ENCODE measurements around the gene ISOC1. TPM values are rescaled to one million over a fixed set of nuclear protein-coding genes. Genes with fewer than 3 reads are reported as not detected.
A peak's percentile ranks its signal among the peaks of the same experiment; 100 is the strongest.

ISOC1 gene
- total RNA-seq (2014; rRNA removed; shearing (Covaris generic)) = 32.0 and 40.8 TPM in 2 replicates

DNA sequence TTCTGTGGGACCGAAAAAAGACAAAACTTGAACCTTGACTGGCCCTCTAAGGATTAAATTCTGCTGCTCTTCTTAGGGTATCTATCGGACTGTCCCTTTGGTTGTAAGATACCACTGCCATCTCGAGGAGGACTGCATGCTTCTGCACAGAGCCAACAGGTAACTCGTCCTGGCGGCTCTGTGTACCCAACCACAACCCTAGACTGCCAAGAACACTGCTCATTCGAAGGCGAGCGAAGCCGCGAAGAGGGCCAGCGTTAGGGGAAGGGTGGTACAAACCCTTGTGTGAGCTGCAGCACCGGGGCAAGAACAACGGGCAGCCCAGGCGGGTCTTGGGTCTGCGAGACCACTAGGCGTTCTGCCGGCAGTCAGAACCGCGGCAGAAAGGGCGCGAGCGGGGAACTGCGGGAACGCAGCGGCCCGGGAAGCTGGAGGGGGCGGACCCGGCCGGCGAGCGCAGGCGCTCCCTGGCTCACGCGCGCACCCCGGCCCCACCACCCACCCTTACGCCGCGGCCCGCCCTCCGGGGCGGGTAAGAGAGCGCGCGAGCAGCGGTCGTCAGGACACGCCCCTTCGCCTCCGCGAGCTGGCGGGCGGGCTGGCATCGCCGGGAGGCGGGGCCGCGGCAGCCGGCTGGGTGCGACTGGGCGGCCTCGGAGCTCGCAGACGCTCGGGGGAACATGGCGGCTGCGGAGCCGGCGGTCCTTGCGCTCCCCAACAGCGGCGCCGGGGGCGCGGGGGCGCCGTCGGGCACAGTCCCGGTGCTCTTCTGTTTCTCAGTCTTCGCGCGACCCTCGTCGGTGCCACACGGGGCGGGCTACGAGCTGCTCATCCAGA lies at the start of gene ISOC1:
ISOC1 (plus strand) TSS at position 663 of the 837 bp plus-strand sequence; CDS start at position 681, 18 bp downstream.
- peak; percentile 76 for DNase-seq (ENCODE audit: low spot score)

DNA sequence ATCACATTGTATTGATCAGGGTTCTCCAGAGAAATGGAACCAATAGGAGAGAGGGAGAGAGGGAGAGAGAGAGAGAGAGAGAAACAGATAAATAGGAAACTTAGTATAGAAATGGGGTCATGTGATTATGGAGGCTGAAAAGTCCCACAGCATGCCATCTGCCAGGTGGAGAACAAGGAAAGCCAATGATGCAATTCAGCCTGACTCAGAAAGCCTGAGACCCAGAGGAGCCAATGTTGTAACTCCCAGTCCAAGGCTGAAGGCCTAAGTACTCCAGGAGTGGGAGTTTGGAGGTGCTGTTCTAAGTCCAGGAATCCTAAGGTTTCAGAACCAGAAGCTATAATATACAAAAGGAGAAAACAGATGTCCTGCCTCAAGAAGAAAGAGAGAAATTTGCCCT lies 48.4 kb upstream of the ISOC1 start:
- no peak for DNase-seq (ENCODE audit: low spot score)

DNA sequence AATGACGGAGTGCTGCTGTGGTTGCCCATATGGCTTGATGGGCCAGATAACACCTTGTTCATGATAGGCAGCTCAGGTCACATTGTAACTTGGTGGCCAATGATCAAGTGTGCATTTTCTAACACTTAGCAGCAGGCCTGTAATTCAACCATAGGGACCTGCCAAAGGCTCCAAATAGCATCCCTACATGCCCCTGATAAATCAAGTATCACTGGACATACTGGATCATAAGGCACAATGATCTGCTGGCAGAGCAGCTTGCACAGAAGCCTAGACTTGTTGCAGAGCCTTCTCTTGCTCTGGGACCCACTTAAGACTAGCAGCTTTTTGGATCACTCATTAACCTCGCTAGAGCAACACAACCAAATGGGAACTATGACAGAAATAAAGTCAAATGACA lies 46.0 kb upstream of the ISOC1 start:
- DNase-seq (ENCODE audit: low spot score) = no peak

DNA sequence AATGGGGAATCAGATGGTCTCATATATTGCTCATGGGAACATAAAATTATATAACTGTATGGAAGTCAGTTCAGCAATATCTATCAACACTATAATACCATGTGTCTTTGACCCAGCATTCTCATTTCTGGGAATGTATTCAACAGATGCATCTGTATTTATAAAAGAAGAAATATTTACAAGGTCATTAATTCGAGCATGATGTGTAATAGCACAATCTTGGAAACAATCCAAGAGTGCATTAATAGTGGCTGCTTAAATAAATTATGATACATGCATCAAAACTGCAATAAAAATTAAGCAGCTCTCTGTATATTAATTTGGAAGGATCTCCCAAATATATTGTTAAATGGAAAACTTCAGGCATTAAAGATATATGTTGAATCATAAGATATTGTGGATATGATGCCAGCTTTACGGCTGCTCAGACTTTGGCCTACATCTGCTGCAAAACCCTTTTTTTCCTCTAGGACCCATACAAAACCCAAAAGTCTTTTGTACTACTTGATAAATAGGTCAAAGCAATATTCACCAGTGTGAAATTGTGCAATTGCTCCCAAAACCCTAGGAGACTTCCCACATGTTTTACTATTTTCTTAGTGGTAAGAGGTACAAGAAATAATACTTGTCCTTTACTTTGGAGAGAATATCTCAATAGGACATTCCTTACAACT lies 45.3 kb upstream of the ISOC1 start:
- no peak for DNase-seq (ENCODE audit: low spot score)

DNA sequence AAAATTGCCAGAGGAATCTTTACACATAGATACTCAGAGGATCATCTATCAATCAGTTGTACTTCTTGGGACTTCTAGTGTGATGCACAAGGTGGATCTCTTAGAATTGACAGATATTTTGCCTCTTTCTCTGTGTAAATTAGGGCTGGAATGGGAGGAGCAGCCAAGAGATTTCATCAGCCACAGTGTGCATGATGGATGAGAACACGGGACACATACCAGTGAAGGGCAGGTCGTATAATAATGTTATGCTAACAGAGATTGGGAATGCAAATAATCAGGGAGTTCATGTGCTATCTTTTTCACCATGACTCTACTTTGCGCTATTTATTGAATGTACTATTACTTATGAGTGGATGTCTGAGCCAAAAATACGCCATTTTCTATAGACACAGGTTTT lies 43.3 kb upstream of the ISOC1 start:
- no peak for DNase-seq (ENCODE audit: low spot score)

DNA sequence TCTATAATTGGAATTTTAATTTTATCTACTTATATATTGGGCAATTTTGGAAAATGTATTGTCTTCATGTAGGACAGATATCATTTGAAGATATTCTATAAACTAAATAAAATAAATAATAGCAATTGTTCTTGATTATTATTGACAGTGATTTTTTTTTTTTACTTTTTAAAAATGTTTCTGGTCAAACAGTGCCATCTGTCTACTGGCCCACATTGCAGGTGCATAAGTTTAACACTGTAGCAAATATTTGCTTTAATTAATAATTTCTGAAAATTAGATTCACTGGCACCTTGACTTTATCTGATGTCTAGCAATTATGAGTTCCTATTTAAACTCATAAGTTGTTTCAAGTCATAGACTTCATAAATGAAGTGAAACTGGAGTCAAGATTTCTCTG lies 41.1 kb upstream of the ISOC1 start:
- DNase-seq (ENCODE audit: low spot score) = no peak

DNA sequence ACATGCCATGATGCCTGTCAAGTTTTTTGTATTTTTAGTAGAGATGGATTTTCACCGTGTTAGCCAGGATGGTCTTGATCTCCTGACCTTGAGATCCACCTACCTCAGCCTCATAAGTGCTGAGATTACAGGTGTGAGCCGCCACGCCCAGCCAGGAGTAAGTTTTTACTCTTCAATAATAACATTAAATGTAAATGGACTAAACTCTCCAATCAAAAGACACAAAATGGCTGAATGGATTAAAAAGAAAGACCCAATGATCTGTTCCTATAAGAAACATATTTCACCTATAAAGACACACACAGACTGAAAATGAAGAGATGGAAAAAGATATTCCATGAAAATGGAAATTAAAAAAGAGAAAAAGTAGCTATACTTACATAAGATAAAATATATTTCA lies 37.2 kb upstream of the ISOC1 start:
- no peak for DNase-seq (ENCODE audit: low spot score)

DNA sequence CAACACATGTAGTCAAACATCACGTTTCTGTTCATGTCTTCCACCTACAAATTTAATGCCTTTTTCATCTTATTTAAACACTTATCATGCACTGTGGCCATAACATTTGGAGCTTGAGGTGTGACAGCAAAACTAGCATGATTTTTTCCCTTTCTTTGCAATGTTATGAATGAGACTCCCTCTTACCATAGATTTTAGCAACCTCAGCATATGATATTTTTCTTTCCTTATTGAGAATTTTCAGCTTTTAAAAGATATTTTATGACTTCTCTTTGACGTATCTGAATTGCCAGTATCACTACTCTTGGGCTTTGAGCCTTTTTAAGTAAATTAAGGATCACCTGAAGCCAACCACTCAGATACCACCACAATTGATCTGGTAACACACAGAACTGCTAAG lies 32.7 kb upstream of the ISOC1 start:
- no peak for DNase-seq (ENCODE audit: low spot score)

DNA sequence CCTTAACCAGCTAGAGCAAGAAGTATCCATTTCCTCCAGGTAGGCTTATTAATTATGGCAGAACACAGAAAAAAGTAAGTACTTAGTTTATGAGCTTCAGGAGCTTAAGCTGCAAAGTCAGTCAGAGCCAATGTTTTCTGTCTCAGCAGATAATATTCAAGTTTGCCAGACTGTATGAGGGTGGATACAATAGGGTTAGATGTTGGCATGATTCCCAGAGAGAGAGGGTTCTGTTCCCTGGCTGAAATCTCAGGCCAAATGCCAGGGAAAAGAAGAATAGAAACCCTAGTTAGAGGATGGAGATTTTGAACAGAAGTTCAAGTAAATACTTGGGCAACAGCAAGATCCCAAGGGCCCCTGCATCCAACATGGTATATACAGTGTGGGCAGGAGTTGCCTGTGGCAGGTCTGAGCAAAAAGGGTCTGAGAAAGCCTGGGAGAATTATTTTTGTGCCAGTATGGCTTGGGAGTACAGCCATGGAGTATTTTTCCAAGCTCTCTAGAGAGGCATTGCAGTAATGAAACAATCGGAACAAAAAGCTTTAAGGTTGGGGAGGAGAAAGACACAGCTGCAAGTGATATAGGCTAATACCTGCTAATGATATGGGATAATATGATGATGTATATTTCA lies 31.0 kb upstream of the ISOC1 start:
- no peak for DNase-seq (ENCODE audit: low spot score)

DNA sequence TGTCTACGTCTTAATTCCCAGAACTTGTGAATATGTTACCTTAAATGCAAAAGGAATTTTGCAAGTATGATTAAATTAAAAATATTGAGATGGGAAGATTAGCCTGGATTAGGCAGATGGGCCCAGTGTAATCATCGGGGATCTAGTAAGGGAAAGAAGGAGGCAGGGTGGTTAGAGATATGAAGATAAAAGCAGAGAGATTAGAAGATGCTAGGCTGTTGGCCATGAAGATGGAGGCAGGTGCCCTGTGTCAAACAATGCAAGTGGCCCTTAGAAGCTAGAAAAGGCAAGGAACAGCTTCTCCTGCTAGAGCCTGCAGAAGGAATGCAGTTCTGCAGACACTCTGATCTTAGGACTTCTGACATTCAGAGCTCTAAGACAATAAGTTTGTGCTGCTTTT lies 28.8 kb upstream of the ISOC1 start:
- no peak for DNase-seq (ENCODE audit: low spot score)

DNA sequence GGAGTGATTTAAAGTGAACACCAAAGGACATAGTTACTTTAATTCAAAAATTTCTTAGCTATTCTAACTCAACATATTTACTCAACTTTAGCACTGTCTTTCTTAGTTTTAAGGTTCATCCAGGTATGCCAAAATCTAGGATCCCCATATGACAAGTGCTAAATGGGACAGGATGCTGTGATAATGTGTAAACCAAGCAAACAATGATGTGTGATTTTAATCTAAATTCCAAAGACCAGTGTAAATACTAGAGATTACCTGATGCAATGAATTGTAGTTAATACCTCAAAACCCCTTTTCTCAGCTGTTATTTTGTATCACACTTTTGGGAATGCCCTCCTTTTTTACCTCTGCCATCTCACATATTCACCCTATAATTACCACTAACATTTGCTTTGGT lies 26.8 kb upstream of the ISOC1 start:
- DNase-seq (ENCODE audit: low spot score) = no peak

DNA sequence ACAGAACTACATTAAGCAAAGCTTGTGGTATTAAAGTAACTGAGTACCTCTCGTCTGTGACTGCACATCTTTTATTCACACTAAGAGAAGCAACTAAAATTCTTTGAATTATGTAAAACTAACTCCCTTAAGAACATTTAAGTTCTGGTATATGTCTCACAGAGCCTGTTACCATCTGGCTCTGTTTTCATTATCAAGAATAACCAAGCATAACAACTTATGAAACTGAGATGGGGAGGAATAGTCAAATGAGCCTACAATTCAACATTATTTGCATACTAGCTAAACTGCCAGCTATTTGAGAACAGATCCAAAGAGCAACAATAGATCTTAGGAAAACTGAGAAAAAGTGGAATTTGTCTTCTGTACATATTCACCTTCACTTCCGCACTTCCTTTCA lies 25.3 kb upstream of the ISOC1 start:
- no peak for DNase-seq (ENCODE audit: low spot score)

DNA sequence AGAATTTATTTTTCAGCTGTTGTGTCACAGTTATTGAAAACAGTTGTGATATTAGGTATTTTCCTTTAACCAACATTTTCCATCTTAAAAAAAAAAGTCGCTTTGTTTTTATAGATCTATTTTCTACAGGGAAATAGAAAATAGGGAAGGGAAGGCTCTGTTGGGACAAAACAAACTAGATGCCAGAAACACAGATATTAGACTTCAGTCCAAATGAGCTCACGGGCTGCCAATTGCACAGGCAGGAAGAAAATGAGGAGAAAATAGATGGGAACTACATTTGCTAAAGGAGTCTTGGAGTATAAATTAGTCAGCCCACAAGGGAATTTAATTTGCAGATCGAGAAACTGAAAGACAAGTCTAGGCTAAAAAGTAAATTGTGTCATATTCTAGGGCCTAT lies 21.4 kb upstream of the ISOC1 start:
- DNase-seq (ENCODE audit: low spot score) = no peak

DNA sequence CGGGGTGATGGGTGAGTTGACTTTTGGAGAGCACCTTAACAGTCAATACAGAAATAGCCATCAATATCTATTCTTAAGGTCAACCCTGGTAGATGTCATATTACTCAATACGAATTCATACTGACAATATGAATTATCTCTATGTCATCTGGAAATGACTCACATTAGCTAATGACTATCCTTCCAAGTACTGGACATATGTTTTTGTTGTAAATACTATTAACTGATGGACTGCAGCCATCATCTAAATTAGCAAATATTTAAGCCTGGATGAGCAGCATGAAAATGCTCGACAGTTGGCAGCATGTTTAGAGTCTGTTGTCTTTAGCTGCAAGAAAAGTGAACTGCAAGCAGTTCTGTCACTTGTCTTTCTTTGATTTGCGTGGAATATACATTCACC lies 19.6 kb upstream of the ISOC1 start:
- no peak for DNase-seq (ENCODE audit: low spot score)

DNA sequence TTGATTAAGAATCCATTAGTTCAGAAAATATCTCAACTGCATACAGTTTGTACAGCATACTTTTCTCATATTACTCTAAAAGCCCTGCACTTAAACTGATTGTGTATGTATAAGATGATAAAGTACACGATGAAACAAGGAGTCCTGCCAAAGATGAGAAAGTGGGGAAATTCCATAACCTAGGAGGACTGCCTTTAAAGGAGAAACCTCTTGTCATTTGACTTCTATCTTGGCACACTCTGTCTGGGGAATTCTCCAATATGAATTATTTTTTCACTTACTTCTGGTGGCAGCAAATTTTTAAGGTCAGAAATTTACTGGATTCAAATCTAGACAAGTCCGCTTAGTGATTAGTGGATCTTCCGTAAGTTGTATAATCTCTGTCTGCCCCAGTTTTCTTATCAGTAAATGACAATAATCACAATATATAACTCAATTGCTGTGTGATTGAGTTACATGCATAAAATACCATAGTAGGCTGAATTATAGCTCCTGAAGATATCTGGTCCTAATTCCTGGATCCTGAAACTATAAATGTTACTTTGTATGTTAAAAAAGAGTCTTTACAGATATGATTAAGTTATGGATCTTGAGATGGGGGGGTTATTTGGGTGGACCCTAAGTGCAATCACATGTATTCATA lies 17.0 kb upstream of the ISOC1 start:
- DNase-seq (ENCODE audit: low spot score) = no peak

DNA sequence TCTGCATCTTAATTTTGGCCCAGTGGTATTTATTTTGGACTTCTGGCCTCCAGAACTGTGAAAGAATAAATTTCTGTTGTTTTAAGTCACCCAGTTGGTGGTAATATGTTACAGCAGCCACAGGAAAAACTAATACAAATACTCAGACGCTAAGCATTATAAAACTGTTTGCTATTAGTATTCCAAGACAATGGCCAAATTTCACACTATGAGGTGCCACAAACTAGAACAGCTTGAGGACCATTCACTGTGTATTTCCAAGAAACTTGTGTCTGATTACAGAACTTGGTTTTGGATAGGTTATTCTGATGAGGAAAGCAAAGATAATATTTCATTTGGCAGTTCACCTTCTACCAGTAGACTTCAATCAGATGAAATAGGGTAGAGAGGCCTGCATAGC lies 16.3 kb upstream of the ISOC1 start:
- no peak for DNase-seq (ENCODE audit: low spot score)

DNA sequence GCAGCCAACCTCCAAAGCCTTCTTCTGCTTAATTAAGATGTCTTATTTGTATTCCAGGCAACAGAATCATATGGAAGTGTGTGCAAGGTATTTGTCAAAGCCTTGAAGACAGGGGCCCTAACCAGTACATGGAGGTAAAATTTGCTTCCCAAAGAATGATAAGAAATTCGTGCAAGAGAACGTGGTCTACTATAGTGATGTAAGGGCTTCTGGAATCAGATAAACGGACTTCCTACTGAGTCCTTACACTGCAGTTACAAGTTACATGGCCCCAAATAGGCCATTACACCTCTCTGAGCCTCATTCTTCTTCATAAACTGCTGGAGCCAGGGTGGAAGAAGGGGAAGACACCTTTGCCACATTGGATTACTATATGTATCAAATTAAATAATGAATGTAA lies 15.9 kb upstream of the ISOC1 start:
- DNase-seq (ENCODE audit: low spot score) = no peak

DNA sequence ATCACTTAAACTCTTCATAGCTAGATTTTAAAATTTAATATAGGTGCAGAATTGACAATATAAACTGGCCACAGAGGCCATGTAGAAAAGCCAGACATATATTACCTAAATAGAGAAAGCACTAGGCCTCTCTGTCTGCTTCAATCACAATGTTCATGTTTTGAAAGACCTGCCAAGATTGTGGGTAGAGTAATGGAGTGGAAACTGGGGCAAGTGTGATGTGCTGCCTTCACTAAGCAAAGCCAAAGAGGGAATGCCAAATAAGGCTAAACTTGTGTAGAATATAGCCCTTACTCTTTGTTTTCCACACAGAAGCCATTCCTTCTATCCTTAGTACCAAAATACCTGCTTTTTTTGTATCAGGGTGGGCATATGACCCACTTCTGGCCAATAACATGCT lies 15.1 kb upstream of the ISOC1 start:
- DNase-seq (ENCODE audit: low spot score) = no peak

DNA sequence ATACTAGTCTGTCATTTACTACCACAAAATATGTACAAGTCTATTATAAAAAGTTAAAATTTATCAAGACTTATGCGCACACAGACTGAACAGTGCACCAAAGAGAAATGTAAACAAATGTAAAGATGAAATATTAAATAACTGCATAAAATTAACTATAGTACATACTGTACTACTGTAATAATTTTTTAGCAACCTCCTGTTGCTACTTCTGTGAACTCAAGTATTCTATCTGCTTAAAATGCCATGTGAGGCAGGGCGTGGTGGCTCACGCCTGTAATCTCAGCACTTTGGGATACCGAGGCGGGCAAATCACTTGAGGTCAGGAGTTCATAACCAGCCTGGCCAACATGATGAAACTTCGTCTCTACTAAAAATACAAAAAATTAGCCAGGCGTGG lies 13.8 kb upstream of the ISOC1 start:
- DNase-seq (ENCODE audit: low spot score) = no peak

DNA sequence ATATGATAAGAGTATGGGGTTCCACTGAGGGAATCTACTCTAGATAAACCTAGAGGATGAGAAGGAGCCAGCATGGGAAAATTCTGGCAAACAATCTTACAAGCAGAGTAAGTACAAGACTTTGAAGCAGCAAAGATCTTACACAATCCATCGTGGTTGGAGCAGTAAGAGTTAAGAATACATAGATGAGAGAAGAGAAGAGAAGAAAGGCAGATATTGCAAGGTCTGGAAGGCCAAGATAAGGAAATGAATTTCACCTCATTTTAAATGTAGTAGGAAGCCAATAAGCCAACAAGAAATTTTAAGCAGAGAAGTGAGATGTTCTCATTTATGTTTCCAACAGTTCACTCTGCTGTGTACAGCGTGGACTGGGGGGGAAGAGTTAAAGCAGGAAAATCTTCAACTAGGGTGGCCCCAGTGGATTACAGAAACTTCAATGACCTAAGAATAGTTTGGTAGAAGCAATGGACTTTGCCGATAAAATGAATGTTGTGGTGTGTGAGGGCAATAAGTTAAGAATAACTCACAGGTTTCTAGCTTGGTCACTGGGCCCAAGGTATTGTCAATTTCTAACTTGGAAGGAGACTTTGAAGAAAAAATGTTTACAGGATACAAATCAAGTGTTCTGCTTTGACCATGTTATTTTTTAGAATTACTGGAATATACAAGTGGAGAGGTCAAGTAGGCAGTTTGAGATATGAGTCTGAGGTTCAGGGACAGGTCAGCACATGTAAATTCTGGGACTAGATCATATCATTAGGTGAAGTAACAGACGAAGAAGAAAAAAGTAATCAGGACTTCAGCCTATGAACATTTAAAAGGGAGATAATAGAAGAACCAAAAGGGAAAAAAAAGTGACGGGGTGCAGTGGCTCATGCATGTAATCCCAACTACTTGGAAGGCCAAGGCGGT lies 12.1 kb upstream of the ISOC1 start:
- DNase-seq (ENCODE audit: low spot score) = no peak

Measured in A172 (cell line).